WTC11 (cell line): ENCODE data around the gene C15orf61. TPM values are rescaled to one million over a fixed set of nuclear protein-coding genes. Genes with fewer than 3 reads are reported as not detected.

Source experiments
- ATAC-seq: fragments of 200-7000 bp; cut with Tn5 transposase; 2 replicates; pipeline ENCODE4 v1.10.0; 2021; ENCODE audit warnings: mild to moderate bottlenecking, moderate library complexity
- CTCF ChIA-PET: fragments of 300-600 bp; sonication (Branson Sonifier 250); formaldehyde crosslinking; loops from one replicate; lab custom pipeline; 2021; ENCODE audit warnings: antibody characterized with exemption; lab: Charles Lee
- POLR2A ChIA-PET: fragments of 350-600 bp; sonication (Branson Sonifier 250); formaldehyde crosslinking; loops from one replicate; lab custom pipeline; 2021; ENCODE audit warnings: antibody characterized with exemption; lab: Charles Lee
- DNase-seq: peaks from one replicate; pipeline ENCODE4 v3.0.0; 2021; ENCODE audit warnings: low spot score
- H3K27ac Mint-ChIP-seq: 2 replicates; pipeline ENCODE4 v1.8.0; 2021; ENCODE audit warnings: mixed read lengths
- H3K27me3 Mint-ChIP-seq: 2 replicates; pipeline ENCODE4 v1.8.0; 2021; ENCODE audit warnings: low read depth, mild to moderate bottlenecking, moderate library complexity, mixed read lengths
- H3K36me3 Mint-ChIP-seq: 2 replicates; pipeline ENCODE4 v1.8.0; 2021; ENCODE audit warnings: mixed read lengths
- H3K4me1 Mint-ChIP-seq: 2 replicates; pipeline ENCODE4 v1.8.0; 2022; ENCODE audit warnings: mixed read lengths
- H3K4me3 Mint-ChIP-seq: 2 replicates; pipeline ENCODE4 v1.8.0; 2021; ENCODE audit warnings: mild to moderate bottlenecking, moderate library complexity, mixed read lengths
- H3K9me3 Mint-ChIP-seq: 2 replicates; pipeline ENCODE4 v1.8.0; 2021; ENCODE audit warnings: mixed read lengths
- ARID4B ChIP-seq: sonication (generic); formaldehyde crosslinking; IDR thresholded peaks from 2 replicates; pipeline ENCODE4 v1.8.0; 2023; ENCODE audit warnings: missing genetic modification reagents, mild to moderate bottlenecking, borderline replicate concordance
- ATF1 ChIP-seq: sonication (generic); formaldehyde crosslinking; IDR thresholded peaks from 2 replicates; pipeline ENCODE4 v1.8.1; 2023; ENCODE audit warnings: mild to moderate bottlenecking, moderate library complexity, missing genetic modification reagents
- CBFB ChIP-seq: sonication (generic); formaldehyde crosslinking; IDR thresholded peaks from 2 replicates; pipeline ENCODE4 v1.8.1; 2022; ENCODE audit warnings: mild to moderate bottlenecking, low read depth, missing genetic modification reagents
- CREM ChIP-seq: sonication (generic); formaldehyde crosslinking; IDR thresholded peaks from 2 replicates; pipeline ENCODE4 v1.8.1; 2022; ENCODE audit warnings: mild to moderate bottlenecking, missing genetic modification reagents, moderate library complexity
- EMX1 ChIP-seq: fragments of 250-450 bp; sonication (Bioruptor Pico); IDR thresholded peaks from 2 replicates; pipeline ENCODE4 v1.8.0; 2021; ENCODE audit warnings: mild to moderate bottlenecking
- ESRRA ChIP-seq: sonication (generic); formaldehyde crosslinking; IDR thresholded peaks from 2 replicates; pipeline ENCODE4 v1.8.1; 2022; ENCODE audit warnings: mild to moderate bottlenecking, missing genetic modification reagents, borderline replicate concordance
- ETV6 ChIP-seq: sonication (generic); formaldehyde crosslinking; IDR thresholded peaks from 2 replicates; pipeline ENCODE4 v1.8.1; 2022; ENCODE audit warnings: mild to moderate bottlenecking, missing genetic modification reagents
- GRHL2 ChIP-seq: fragments of 250-450 bp; sonication (Bioruptor Pico); IDR thresholded peaks from 2 replicates; pipeline ENCODE4 v1.8.0; 2022; ENCODE audit warnings: mild to moderate bottlenecking, moderate library complexity; ENCODE audit not compliant: insufficient replicate concordance, severe bottlenecking
- GTF2I ChIP-seq: fragments of 250-450 bp; sonication (Bioruptor Pico); conservative IDR thresholded peaks from 2 replicates; pipeline ENCODE4 v1.4.0; 2021; ENCODE audit warnings: mild to moderate bottlenecking
- JAZF1 ChIP-seq: fragments of 250-450 bp; sonication (Bioruptor Pico); IDR thresholded peaks from 2 replicates; pipeline ENCODE4 v1.9.0; 2021; ENCODE audit warnings: moderate library complexity, mild to moderate bottlenecking, inconsistent platforms
- MLX ChIP-seq: sonication (generic); formaldehyde crosslinking; IDR thresholded peaks from 2 replicates; pipeline ENCODE4 v1.8.1; 2023; ENCODE audit warnings: mild to moderate bottlenecking, missing genetic modification reagents, moderate library complexity
- NFATC4 ChIP-seq: fragments of 250-450 bp; sonication (Bioruptor Pico); IDR thresholded peaks from 2 replicates; pipeline ENCODE4 v1.9.0; 2021; ENCODE audit warnings: mild to moderate bottlenecking
- NR3C1 ChIP-seq: sonication (generic); formaldehyde crosslinking; conservative IDR thresholded peaks from 2 replicates; pipeline ENCODE4 v1.8.1; 2023; ENCODE audit warnings: low read depth, mild to moderate bottlenecking, missing genetic modification reagents
- SMAD3 ChIP-seq: sonication (generic); formaldehyde crosslinking; IDR thresholded peaks from 2 replicates; pipeline ENCODE4 v1.8.0; 2022; ENCODE audit warnings: missing genetic modification reagents, mild to moderate bottlenecking, borderline replicate concordance
- SMAD4 ChIP-seq: sonication (generic); formaldehyde crosslinking; IDR thresholded peaks from 2 replicates; pipeline ENCODE4 v1.8.0; 2022; ENCODE audit warnings: mild to moderate bottlenecking, missing genetic modification reagents
- USF1 ChIP-seq: sonication (generic); formaldehyde crosslinking; IDR thresholded peaks from 2 replicates; pipeline ENCODE4 v1.8.0; 2022; ENCODE audit warnings: mild to moderate bottlenecking, missing genetic modification reagents
- ZNF281 ChIP-seq: sonication (generic); formaldehyde crosslinking; IDR thresholded peaks from 2 replicates; pipeline ENCODE4 v1.8.0; 2023; ENCODE audit warnings: mild to moderate bottlenecking, missing genetic modification reagents
- ZNF423 ChIP-seq: fragments of 250-450 bp; sonication (Bioruptor Pico); IDR thresholded peaks from 2 replicates; pipeline ENCODE4 v2.1.2; 2022; ENCODE audit warnings: mild to moderate bottlenecking, moderate library complexity
- ZNF512 ChIP-seq: sonication (generic); formaldehyde crosslinking; IDR thresholded peaks from 2 replicates; pipeline ENCODE4 v1.8.1; 2022; ENCODE audit warnings: missing genetic modification reagents, borderline replicate concordance
- ZNF671 ChIP-seq: fragments of 250-450 bp; sonication (Bioruptor Pico); IDR thresholded peaks from 2 replicates; pipeline ENCODE4 v1.8.0; 2021; ENCODE audit warnings: mild to moderate bottlenecking
- total RNA-seq: library from RNA; stranded (reverse); gene quantifications from 3 replicates; pipeline ENCODE4 v1.2.3, GENCODE V29; 2021
- TF ChIP-seq, protein P1 (sequence below): fragments of 250-450 bp; sonication (Bioruptor Pico); IDR thresholded peaks from 2 replicates; pipeline ENCODE4 v1.9.0; 2021; ENCODE audit warnings: mild to moderate bottlenecking
- TF ChIP-seq, protein P2 (sequence below): sonication (generic); formaldehyde crosslinking; IDR thresholded peaks from 2 replicates; pipeline ENCODE4 v1.8.1; 2022; ENCODE audit warnings: mild to moderate bottlenecking, moderate library complexity, missing genetic modification reagents
- TF ChIP-seq, protein P3 (sequence below): sonication (generic); formaldehyde crosslinking; IDR thresholded peaks from 2 replicates; pipeline ENCODE4 v1.8.0; 2022; ENCODE audit warnings: missing genetic modification reagents

Gene C15orf61
- total RNA-seq, 1 experiment from 2014 or later: 3.3 TPM

GRCh38 chr15:67511606-67512005 lies 9.3 kb upstream of the C15orf61 start (continued):
- TF ChIP-seq, protein P1, sequence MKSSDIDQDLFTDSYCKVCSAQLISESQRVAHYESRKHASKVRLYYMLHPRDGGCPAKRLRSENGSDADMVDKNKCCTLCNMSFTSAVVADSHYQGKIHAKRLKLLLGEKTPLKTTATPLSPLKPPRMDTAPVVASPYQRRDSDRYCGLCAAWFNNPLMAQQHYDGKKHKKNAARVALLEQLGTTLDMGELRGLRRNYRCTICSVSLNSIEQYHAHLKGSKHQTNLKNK (CRISPR knock-in tag): no peak
- no peak for TF ChIP-seq ETV6 (CRISPR knock-in tag)
- no peak for TF ChIP-seq EMX1 (CRISPR knock-in tag)
- TF ChIP-seq MLX: no peak
- TF ChIP-seq ARID4B (CRISPR knock-in tag): no peak
- no peak for TF ChIP-seq ZNF512 (CRISPR knock-in tag)
- no peak for TF ChIP-seq CBFB (CRISPR knock-in tag)

- H3K9me3 Mint-ChIP-seq: no peaks in the 10 kb centered on the region
- H3K27ac Mint-ChIP-seq: no peak overlapping the region
- ChIA-PET POLR2A (interaction anchor here (0.7 kb wide), 1 partner anchor 101 kb away, joined by 4 read pairs; no protein-coding TSS in a partner anchor), CTCF (no interaction called here)
- H3K4me1 Mint-ChIP-seq: 0 out of 2 replicates have a peak, but pooled peaks cover 3% of the 10 kb centered on the region
- H3K36me3 Mint-ChIP-seq: no peaks in the 10 kb centered on the region
- no peaks in the 10 kb centered on the region for H3K27me3 Mint-ChIP-seq
- DNase-seq (no peak), ATAC-seq (no peak)
- no peak overlapping the region for H3K4me3 Mint-ChIP-seq
- no peak for TF ChIP-seq SMAD4 (CRISPR knock-in tag)
- TF ChIP-seq NR3C1: no peak
- no peak for TF ChIP-seq ZNF281 (CRISPR knock-in tag)
- no peak for TF ChIP-seq ZNF423
- no peak for TF ChIP-seq SMAD3
- TF ChIP-seq, protein P2, sequence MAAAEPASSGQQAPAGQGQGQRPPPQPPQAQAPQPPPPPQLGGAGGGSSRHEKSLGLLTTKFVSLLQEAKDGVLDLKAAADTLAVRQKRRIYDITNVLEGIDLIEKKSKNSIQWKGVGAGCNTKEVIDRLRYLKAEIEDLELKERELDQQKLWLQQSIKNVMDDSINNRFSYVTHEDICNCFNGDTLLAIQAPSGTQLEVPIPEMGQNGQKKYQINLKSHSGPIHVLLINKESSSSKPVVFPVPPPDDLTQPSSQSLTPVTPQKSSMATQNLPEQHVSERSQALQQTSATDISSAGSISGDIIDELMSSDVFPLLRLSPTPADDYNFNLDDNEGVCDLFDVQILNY (CRISPR knock-in tag): no peak
- no peak for TF ChIP-seq ESRRA (CRISPR knock-in tag)
- TF ChIP-seq ZNF671 (CRISPR knock-in tag): no peak
- TF ChIP-seq GRHL2: no peak
- TF ChIP-seq, protein P3, sequence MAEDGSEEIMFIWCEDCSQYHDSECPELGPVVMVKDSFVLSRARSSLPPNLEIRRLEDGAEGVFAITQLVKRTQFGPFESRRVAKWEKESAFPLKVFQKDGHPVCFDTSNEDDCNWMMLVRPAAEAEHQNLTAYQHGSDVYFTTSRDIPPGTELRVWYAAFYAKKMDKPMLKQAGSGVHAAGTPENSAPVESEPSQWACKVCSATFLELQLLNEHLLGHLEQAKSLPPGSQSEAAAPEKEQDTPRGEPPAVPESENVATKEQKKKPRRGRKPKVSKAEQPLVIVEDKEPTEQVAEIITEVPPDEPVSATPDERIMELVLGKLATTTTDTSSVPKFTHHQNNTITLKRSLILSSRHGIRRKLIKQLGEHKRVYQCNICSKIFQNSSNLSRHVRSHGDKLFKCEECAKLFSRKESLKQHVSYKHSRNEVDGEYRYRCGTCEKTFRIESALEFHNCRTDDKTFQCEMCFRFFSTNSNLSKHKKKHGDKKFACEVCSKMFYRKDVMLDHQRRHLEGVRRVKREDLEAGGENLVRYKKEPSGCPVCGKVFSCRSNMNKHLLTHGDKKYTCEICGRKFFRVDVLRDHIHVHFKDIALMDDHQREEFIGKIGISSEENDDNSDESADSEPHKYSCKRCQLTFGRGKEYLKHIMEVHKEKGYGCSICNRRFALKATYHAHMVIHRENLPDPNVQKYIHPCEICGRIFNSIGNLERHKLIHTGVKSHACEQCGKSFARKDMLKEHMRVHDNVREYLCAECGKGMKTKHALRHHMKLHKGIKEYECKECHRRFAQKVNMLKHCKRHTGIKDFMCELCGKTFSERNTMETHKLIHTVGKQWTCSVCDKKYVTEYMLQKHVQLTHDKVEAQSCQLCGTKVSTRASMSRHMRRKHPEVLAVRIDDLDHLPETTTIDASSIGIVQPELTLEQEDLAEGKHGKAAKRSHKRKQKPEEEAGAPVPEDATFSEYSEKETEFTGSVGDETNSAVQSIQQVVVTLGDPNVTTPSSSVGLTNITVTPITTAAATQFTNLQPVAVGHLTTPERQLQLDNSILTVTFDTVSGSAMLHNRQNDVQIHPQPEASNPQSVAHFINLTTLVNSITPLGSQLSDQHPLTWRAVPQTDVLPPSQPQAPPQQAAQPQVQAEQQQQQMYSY: no peak
- no peak for TF ChIP-seq CREM (CRISPR knock-in tag)
- no peak for TF ChIP-seq GTF2I (CRISPR knock-in tag)
- no peak for TF ChIP-seq USF1 (CRISPR knock-in tag)
- no peak for TF ChIP-seq JAZF1 (CRISPR knock-in tag)
- TF ChIP-seq NFATC4 (CRISPR knock-in tag): no peak
- TF ChIP-seq ATF1 (CRISPR knock-in tag): no peak
Observed at GRCh38 chr15:67512140-67512539, 8.8 kb upstream of the C15orf61 start.
